Choroid plexus epithelial cell (primary cell): ENCODE results near the gene IFNL3.
"Not testable (repeated sequence)": the region's sequence is repeated elsewhere in the genome, so short reads cannot be mapped to it uniquely, and the experiment has no call there.

ENCODE experiments used
- DNase-seq: peaks from one replicate; pipeline ENCODE4 v3.0.0-alpha.2; 2010; ENCODE audit warnings: low read depth
- H3K4me3 ChIP-seq: 2 replicates; pipeline ENCODE4 v1.5.1; 2011; ENCODE audit warnings: low read depth, mild to moderate bottlenecking, control low read depth, low read length, moderate library complexity
- TF ChIP-seq, protein P1 (sequence below): conservative IDR thresholded peaks from 2 replicates; pipeline ENCODE4 v1.5.1; 2011; ENCODE audit warnings: low read depth, mild to moderate bottlenecking, control low read depth, inconsistent platforms, low read length, moderate library complexity

IFNL3 gene

DNA sequence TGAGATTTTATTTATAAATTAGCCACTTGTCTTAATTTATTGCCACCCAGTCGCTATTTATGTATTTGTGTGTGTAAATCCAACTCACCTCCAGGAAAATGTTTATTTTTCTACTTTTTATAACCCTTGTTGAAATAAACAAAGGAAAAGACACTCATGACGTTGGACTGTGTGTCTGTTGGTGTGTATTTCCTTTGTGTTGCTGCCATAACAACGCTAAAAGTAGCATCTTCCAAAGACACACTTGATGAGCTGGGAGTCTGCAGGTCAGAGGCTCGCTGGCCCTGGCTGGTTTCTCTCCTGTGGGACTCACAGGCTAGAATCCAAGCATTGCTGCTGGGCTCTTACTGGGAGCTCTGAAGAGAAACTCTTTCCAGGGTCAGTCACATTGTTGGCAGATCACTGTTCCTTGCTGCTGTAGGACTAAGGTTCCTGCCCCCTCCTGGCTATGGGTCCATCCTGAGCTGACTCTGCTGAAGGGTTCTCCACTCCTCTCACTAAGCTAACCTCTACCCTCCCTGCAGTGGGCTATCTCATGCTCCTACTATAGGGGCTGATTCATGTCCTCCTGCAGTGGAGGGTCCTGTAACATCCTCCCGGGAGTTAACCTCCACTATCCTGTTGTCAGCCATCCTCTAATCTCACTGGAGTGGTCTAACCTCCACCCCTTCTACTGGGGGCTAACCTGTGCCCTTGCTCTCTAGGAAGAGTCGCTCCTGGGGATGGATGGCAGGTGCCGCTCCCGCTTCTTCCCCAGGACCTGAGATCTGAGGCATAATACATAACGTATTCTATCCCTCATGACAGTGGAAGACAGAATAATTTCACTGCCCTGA is 25.4 kb upstream of the IFNL3 start:
- TF ChIP-seq, protein P1, sequence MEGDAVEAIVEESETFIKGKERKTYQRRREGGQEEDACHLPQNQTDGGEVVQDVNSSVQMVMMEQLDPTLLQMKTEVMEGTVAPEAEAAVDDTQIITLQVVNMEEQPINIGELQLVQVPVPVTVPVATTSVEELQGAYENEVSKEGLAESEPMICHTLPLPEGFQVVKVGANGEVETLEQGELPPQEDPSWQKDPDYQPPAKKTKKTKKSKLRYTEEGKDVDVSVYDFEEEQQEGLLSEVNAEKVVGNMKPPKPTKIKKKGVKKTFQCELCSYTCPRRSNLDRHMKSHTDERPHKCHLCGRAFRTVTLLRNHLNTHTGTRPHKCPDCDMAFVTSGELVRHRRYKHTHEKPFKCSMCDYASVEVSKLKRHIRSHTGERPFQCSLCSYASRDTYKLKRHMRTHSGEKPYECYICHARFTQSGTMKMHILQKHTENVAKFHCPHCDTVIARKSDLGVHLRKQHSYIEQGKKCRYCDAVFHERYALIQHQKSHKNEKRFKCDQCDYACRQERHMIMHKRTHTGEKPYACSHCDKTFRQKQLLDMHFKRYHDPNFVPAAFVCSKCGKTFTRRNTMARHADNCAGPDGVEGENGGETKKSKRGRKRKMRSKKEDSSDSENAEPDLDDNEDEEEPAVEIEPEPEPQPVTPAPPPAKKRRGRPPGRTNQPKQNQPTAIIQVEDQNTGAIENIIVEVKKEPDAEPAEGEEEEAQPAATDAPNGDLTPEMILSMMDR: no peak
- no peak overlapping the region for H3K4me3 ChIP-seq
- peak; percentile 28 for DNase-seq

DNA sequence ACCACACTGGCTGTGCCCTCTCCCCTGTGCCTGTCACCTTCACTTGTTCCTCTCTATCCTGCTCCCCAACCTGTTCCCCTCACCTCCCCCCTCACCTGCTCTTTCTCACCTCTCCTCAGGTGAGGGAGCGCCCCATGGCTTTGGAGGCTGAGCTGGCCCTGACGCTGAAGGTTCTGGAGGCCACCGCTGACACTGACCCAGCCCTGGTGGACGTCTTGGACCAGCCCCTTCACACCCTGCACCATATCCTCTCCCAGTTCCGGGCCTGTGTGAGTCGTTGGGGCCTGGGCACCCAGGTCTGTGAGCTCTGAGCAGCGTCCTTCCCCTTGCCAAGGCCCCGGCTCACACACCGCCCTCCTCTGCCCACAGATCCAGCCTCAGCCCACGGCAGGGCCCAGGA is 24.6 kb upstream of the IFNL3 start:
- not testable (repeated sequence) for H3K4me3 ChIP-seq, DNase-seq

DNA sequence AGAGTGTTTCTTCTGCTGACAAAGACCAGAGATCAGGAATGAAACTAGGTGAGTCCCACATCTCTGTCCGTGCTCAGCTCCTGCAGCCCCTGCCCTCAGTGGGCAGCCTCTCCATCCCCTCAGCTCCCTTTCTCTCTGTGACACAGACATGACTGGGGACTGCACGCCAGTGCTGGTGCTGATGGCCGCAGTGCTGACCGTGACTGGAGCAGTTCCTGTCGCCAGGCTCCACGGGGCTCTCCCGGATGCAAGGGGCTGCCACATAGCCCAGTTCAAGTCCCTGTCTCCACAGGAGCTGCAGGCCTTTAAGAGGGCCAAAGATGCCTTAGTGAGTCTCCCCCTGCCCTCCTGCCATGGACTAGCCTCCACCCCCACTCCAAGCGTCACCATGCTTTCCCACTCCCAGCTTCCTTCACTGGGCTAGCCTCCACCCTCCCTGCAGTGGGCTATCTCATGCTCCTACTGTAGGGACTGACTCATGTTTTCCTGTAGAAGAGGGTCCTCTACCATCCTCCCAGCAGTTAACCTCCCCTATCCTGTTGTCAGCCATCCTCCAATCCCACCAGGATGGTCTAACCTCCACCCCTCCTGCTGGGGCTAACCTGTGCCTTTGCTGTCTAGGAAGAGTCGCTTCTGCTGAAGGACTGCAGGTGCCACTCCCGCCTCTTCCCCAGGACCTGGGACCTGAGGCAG is 23.9 kb upstream of the IFNL3 start:
- not testable (repeated sequence) for H3K4me3 ChIP-seq, DNase-seq

DNA sequence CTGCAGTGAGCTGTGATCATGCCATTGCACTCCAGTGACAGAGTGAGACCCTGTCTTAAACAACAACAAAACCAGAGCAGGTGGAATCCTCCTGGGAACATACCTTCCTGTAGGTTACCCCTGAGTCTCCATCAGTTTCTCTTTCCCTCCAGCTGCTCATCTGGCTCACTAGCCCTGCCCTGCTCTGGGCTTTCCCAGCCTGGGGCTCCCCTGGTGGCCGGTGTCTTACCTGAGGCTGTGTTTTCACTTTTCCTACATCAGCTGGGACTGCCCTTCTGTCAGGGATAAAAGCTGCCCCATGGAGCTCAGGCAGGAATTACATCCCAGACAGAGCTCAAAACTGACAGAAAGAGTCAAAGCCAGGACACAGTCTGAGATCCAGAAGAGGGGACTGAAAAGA is 23.3 kb upstream of the IFNL3 start, which contains the start of gene IFNL2:
IFNL2 (plus strand) TSS at position 312 of the 400 bp plus-strand sequence. CDS start 173 bp downstream, outside the sequence.
- DNase-seq, H3K4me3 ChIP-seq: not testable (repeated sequence)

- H3K4me3 ChIP-seq: no peak overlapping the region
- TF ChIP-seq, protein P1: no peak
- DNase-seq: no peak
Observed at GRCh38 chr19:39265321-39265916, 20.6 kb upstream of the IFNL3 start.

DNA sequence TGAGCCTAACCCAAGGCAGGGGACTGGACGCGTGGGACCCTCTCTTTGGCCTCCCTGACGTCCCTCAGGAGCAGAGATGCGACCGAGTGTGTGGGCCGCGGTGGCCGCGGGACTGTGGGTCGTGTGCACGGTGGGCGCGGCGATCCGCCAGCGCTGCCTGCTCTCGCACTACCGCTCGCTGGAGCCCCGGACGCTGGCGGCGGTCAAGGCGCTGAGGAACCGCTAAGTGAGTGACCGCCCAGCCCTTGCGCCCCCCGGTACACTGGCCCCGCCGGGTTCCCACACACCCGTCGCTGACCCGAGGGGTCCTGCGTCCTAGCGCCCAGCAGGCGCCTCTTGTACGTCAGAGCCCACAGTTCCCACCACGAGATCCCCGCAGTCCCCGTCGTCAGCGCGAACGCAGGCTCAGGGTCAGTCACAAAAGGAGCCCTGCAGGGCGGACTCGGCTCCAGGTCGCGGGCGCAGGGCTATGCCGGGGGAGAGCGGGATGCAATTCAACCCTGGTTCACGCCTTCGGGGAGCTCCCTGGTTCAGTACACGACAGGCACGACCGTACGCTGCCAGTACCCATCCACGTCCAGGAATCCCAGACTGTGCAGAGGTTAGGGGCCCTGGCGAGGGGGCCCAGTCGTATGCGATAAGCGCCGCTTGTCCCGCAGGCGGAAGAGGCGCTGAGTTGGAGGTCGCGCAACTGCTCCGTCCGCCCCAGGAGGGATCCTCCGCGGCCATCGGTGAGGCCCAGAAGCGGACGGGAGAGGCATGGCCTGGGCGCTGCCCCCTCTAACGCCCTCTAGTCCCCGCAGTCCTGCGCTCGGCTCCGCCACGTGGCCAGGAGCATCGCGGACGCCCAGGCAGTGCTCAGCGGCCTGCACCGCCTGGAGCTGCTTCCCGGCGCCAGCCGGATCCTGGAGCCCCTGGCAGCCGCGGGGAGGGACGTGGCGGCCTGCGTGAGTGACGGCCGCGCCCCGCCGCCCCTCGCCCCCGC is 19.8 kb upstream of the IFNL3 start:
- TF ChIP-seq, protein P1: no peak
- H3K4me3 ChIP-seq: no peak overlapping the region
- no peak for DNase-seq

GRCh38 chr19:39263912-39264305 is 19.1 kb upstream of the IFNL3 start:
- TF ChIP-seq, protein P1: no peak
- DNase-seq: no peak
- H3K4me3 ChIP-seq: no peak overlapping the region

GRCh38 chr19:39262496-39262895 is 17.7 kb upstream of the IFNL3 start:
- no peak overlapping the region for H3K4me3 ChIP-seq
- TF ChIP-seq, protein P1: no peak
- no peak for DNase-seq
